ENCODE data around the gene GATAD2A.

DNA sequence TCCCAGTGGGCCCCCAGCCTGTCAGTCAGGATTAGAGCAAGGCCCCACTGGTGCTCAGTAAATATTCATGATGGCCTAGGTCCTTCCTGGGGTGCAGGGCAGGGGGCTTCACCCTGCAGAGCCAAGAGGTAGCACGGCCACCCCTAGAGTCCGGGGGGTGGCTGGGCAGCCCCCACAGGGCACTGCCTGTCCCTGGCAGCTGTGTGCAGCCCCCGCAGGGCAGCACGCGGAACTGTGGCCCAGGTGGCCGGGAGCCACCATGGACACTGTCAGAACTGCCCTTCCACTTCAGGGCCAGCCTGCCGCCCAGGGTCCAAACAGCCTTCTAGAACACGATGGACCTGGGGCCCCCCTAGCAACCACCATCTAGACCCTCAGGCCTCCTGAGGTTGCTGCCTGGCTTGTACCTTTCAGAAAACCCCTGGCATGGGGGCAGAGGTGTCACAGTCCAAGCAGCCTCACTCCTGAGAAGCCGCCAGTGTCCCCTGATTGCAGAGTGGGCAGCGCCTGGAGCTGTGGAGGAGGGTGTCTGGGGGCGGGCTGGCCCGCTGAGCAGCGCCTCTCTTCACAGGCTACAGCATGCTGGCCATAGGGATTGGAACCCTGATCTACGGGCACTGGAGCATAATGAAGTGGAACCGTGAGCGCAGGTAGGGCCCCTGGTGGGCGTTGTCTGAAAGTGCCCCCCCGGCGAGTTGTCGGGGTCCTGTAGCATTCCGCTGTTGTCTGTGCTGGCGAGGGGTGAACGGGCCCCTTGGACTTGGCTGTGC is 120.3 kb downstream of the GATAD2A start:
- no peak for TF ChIP-seq CTCF (IDR thresholded peaks at IDR 0.05)
- TF ChIP-seq POLR2AphosphoS5 (IDR thresholded peaks at IDR 0.05) = no peak

Measured in transverse colon (tissue), 4 donors.